Stomach (tissue), 19 donors: Measurements from ENCODE around the gene GOPC. TPM values are rescaled to one million over a fixed set of nuclear protein-coding genes. Genes with fewer than 3 reads are reported as not detected.
A peak's percentile ranks its signal among the peaks of the same experiment; 100 is the strongest.
"Not testable (repeated sequence)": the region's sequence is repeated elsewhere in the genome, so short reads cannot be mapped to it uniquely, and the experiment has no call there.

ENCODE experiments used
- DNase-seq, 2 donors: peaks; one replicate each; pipeline versions ENCODE4 v3.0.0 to v3.0.0-alpha.2; 2013 to 2019
- H3K27ac ChIP-seq, 5 donors: fragments of 200-600 bp in 4 of 5; sonication (generic) in 4 of 5; one replicate each; pipeline ENCODE4 v1.5.1; 2013 to 2019; ENCODE audit warnings: mild to moderate bottlenecking in 1 of 5, moderate library complexity in 1 of 5
- H3K27me3 ChIP-seq, 3 donors: fragments of 200-600 bp; sonication (generic); one replicate each; pipeline ENCODE4 v1.5.1; 2017 to 2019; ENCODE audit warnings: mixed run types in 1 of 3
- H3K36me3 ChIP-seq, 4 donors: fragments of 200-600 bp; sonication (generic); 1 replicate in 3 of 4; 2 replicates in 1 of 4; pipeline ENCODE4 v1.5.1; 2016 to 2019
- H3K4me1 ChIP-seq, 4 donors: fragments of 200-600 bp; sonication (generic); one replicate each; pipeline ENCODE4 v1.5.1; 2016 to 2019
- H3K4me3 ChIP-seq, 4 donors: fragments of 200-600 bp; sonication (generic) in 3 of 4; one replicate each; pipeline ENCODE4 v1.5.1; 2016 to 2019; ENCODE audit warnings: mild to moderate bottlenecking in 1 of 4
- H3K9me3 ChIP-seq, 4 donors: fragments of 200-600 bp; sonication (generic); one replicate each; pipeline ENCODE4 v1.5.1; 2016 to 2019
- CTCF ChIP-seq, 7 experiments: fragments of 450-650 bp in 4 of 7; fragments of 200-600 bp in 3 of 7; sonication (generic) in 3 of 7; IDR thresholded peaks; one replicate each; pipeline ENCODE4 v1.5.1; 2016 to 2019; ENCODE audit warnings: antibody characterized with exemption in 7 of 7, control low read depth in 2 of 7, mild to moderate bottlenecking in 1 of 7
- EP300 ChIP-seq: sonication (generic); formaldehyde crosslinking; IDR thresholded peaks from one replicate; pipeline ENCODE4 v1.6.1; 2017; ENCODE audit warnings: antibody characterized with exemption
- POLR2A ChIP-seq, 4 donors: fragments of 450-650 bp; IDR thresholded peaks; one replicate each; pipeline ENCODE4 v1.6.1; 2016; ENCODE audit warnings: antibody characterized with exemption in 4 of 4, control low read depth in 2 of 4, mild to moderate bottlenecking in 1 of 4, moderate library complexity in 1 of 4
- POLR2AphosphoS5 ChIP-seq, 3 donors: sonication (generic); formaldehyde crosslinking; IDR thresholded peaks; one replicate each; pipeline ENCODE4 v1.6.1; 2016; ENCODE audit warnings: antibody characterized with exemption in 3 of 3
- WGBS, 5 donors: extraction: QIAGEN DNeasy Blood & Tissue Kit in 3 of 5; methylation state at CpG; one replicate each; pipeline versions ENCODE4 v1.1.5 to v1.1.7; 2013 to 2018; 5-methylcytosine and 5-hydroxymethylcytosine counted together
- intact Hi-C: fragments of 100-400 bp; cut with DNase I; formaldehyde crosslinking; loops from one replicate; pipeline ENCODE4 v1.15.1; 2023; ENCODE audit warnings: low total_unique reads
- long read RNA-seq, 10 donors: transcript quantifications; one replicate each; lab custom pipeline, GENCODE V29; 2026
- polyA plus RNA-seq, 3 donors: library from polyadenylated mRNA; stranded (reverse); fragments of 200-250 nt; gene quantifications; one replicate each; pipeline ENCODE4 v1.2.3, GENCODE V29; 2013
- total RNA-seq, 5 donors: library from RNA; depleted of rRNA; stranded (reverse); fragments of >200 nt; gene quantifications; one replicate each; pipeline versions ENCODE4 v1.1.0 to v1.2.3, GENCODE V29; 2014 to 2016
- donor health status: healthy with polysubstance abuse.
- donor health status: Bipolar disorder and iron deficiency.
- donor health status: healthy.

The GOPC gene
- 10 to 100 TPM in 4 of 5 donors, 1 to 10 TPM in 1; 4.7 to 49.4 (median 22.9) TPM for total RNA-seq
- 10 to 100 TPM in 1 of 3 donors, 1 to 10 TPM in 2; 9.5 to 12.7 (median 9.9) TPM for polyA plus RNA-seq
- long read RNA-seq, donor 1, full-length matches to known transcripts = 4 of 4 reads
- long read RNA-seq, donor 1, partial matches to known transcripts = 0 of 4 reads
- long read RNA-seq, donor 1, other reads (novel, unspliced or antisense) = 0 of 4 reads
- long read RNA-seq, donor 2, full-length matches to known transcripts = 3 of 3 reads
- long read RNA-seq, donor 2, partial matches to known transcripts = 0 of 3 reads
- long read RNA-seq, donor 2, other reads (novel, unspliced or antisense) = 0 of 3 reads
- long read RNA-seq, donor 3, partial matches to known transcripts = 8 of 8 reads
- long read RNA-seq, donor 3, other reads (novel, unspliced or antisense) = 0 of 8 reads
- long read RNA-seq, donor 4 = 0 reads
- long read RNA-seq, donor 5, full-length matches to known transcripts = 3 of 21 reads
- long read RNA-seq, donor 5, partial matches to known transcripts = 18 of 21 reads
- long read RNA-seq, donor 5, other reads (novel, unspliced or antisense) = 0 of 21 reads
- long read RNA-seq, donor 6, full-length matches to known transcripts = 6 of 54 reads
- long read RNA-seq, donor 6, partial matches to known transcripts = 48 of 54 reads
- long read RNA-seq, donor 6, other reads (novel, unspliced or antisense) = 0 of 54 reads
- long read RNA-seq, donor 7, full-length matches to known transcripts = 4 of 23 reads
- long read RNA-seq, donor 7, partial matches to known transcripts = 19 of 23 reads
- long read RNA-seq, donor 7, other reads (novel, unspliced or antisense) = 0 of 23 reads
- long read RNA-seq, donor 8, full-length matches to known transcripts = 8 of 20 reads
- long read RNA-seq, donor 8, partial matches to known transcripts = 12 of 20 reads
- long read RNA-seq, donor 8, other reads (novel, unspliced or antisense) = 0 of 20 reads
- long read RNA-seq, donor 9, full-length matches to known transcripts = 1 of 16 reads
- long read RNA-seq, donor 9, partial matches to known transcripts = 15 of 16 reads
- long read RNA-seq, donor 9, other reads (novel, unspliced or antisense) = 0 of 16 reads
- long read RNA-seq, donor 10, full-length matches to known transcripts = 2 of 2 reads
- long read RNA-seq, donor 10, partial matches to known transcripts = 0 of 2 reads
- long read RNA-seq, donor 10, other reads (novel, unspliced or antisense) = 0 of 2 reads

GRCh38 chr6:117602151-117602898 lies at the start of gene GOPC:
Gene GOPC (minus strand): TSS chr6:117602511. CDS start chr6:117602288, 223 bp downstream.
- H3K36me3 ChIP-seq = peaks cover 0 to 14% (median 5%) of the 10 kb centered on the region in 4 donors
- intact Hi-C loops = no loop called here
- peak within 1 kb of the TSS; percentile 90 to 100 (median 94) for H3K4me3 ChIP-seq
- no peaks in the 10 kb centered on the region for H3K27me3 ChIP-seq
- peak in 2 of 4 donors; percentile 19 to 55 for TF ChIP-seq POLR2A (IDR thresholded peaks at IDR 0.05)
- peak; percentile 87 to 97 (median 95) for TF ChIP-seq POLR2AphosphoS5 (IDR thresholded peaks at IDR 0.05)
- TF ChIP-seq CTCF (IDR thresholded peaks at IDR 0.05) = peak in 1 of 7 experiments; percentile 23
- TF ChIP-seq EP300 = no peak
- H3K9me3 ChIP-seq = peaks cover 0 to 2% (median 0%) of the 10 kb centered on the region in 4 donors
- 0 to 1% (median 1%) methylated on average over 39 to 60 of the region's 60 CpGs for WGBS, 5 donors
- H3K27ac ChIP-seq = peak within 1 kb of the TSS; percentile 90 to 93 (median 92)
- peak; percentile 96 to 99 for DNase-seq
- H3K4me1 ChIP-seq = peaks cover 9 to 49% (median 30%) of the 10 kb centered on the region in 4 donors

GRCh38 chr6:117651984-117652383 lies 49.7 kb upstream of the GOPC start:
- H3K4me3 ChIP-seq, DNase-seq, H3K27me3 ChIP-seq, H3K36me3 ChIP-seq, H3K4me1 ChIP-seq, intact Hi-C loops, H3K27ac ChIP-seq: not testable (repeated sequence)
- WGBS, 5 donors = 70 to 98% (median 78%) methylated on average over 3 of the region's 3 CpGs
- H3K9me3 ChIP-seq = peaks cover 0 to 22% (median 4%) of the 10 kb centered on the region in 4 donors

GRCh38 chr6:117642976-117643375 lies 40.7 kb upstream of the GOPC start:
- H3K27me3 ChIP-seq = no peaks in the 10 kb centered on the region
- intact Hi-C loops = no loop called here
- H3K4me1 ChIP-seq = no peaks in the 10 kb centered on the region
- H3K9me3 ChIP-seq = peaks cover 0 to 9% (median 0%) of the 10 kb centered on the region in 4 donors
- H3K4me3 ChIP-seq = no peak overlapping the region
- no peak for DNase-seq
- no peak for TF ChIP-seq EP300
- no peak for TF ChIP-seq CTCF (IDR thresholded peaks at IDR 0.05)
- TF ChIP-seq POLR2A (IDR thresholded peaks at IDR 0.05) = no peak
- TF ChIP-seq POLR2AphosphoS5 (IDR thresholded peaks at IDR 0.05) = no peak
- WGBS, 5 donors = 91 to 96% (median 93%) methylated on average over 2 of the region's 2 CpGs
- H3K27ac ChIP-seq = no peak overlapping the region
- H3K36me3 ChIP-seq = no peaks in the 10 kb centered on the region

GRCh38 chr6:117637770-117638169 lies 35.5 kb upstream of the GOPC start:
- Histone ChIP-seq H3K27me3 (no peaks in the 10 kb centered on the region), H3K4me3 (no peak overlapping the region), H3K36me3 (no peaks in the 10 kb centered on the region), H3K9me3 (peaks cover 0 to 4% (median 0%) of the 10 kb centered on the region in 4 donors), H3K27ac (no peak overlapping the region), H3K4me1 (no peaks in the 10 kb centered on the region)
- 68 to 83% (median 71%) methylated on average over 1 of the region's 1 CpG for WGBS, 5 donors
- intact Hi-C loops = no loop called here
- TF ChIP-seq EP300 = no peak
- TF ChIP-seq CTCF (IDR thresholded peaks at IDR 0.05) = no peak
- TF ChIP-seq POLR2A (IDR thresholded peaks at IDR 0.05) = no peak
- no peak for TF ChIP-seq POLR2AphosphoS5 (IDR thresholded peaks at IDR 0.05)
- no peak for DNase-seq
